Heart left ventricle (tissue), 16 donors: ENCODE data around the gene ISLR. TPM values are rescaled to one million over a fixed set of nuclear protein-coding genes. Genes with fewer than 3 reads are reported as not detected.
A peak's percentile ranks its signal among the peaks of the same experiment; 100 is the strongest.

Experiments used
- ATAC-seq, 4 donors: fragments of 200-7000 bp; cut with Tn5 transposase; one replicate each; pipeline ENCODE4 v1.9.1; 2020 to 2022; ENCODE audit warnings: moderate library complexity in 4 of 4, mild to moderate bottlenecking in 3 of 4, moderate number of reproducible peaks in 1 of 4
- DNase-seq, 5 donors: peaks; one replicate each; pipeline ENCODE4 v3.0.0-alpha.2; 2020
- H3K27ac ChIP-seq, 12 donors: fragments of 200-600 bp; sonication (generic) in 4 of 12; one replicate each; pipeline versions ENCODE4 v1.5.0 to v1.8.0; 2016 to 2022; ENCODE audit warnings: mild to moderate bottlenecking in 2 of 12
- H3K27me3 ChIP-seq, 9 donors: fragments of 200-600 bp; sonication (generic) in 2 of 9; one replicate each; pipeline versions ENCODE4 v1.5.1 to v1.8.0; 2016 to 2022; ENCODE audit warnings: mild to moderate bottlenecking in 3 of 9
- H3K36me3 ChIP-seq, 9 donors: fragments of 200-600 bp; sonication (generic) in 2 of 9; one replicate each; pipeline versions ENCODE4 v1.5.0 to v1.8.0; 2018 to 2022; ENCODE audit warnings: mild to moderate bottlenecking in 2 of 9
- H3K4me1 ChIP-seq, 12 donors: fragments of 200-600 bp; sonication (generic) in 4 of 12; one replicate each; pipeline versions ENCODE4 v1.5.0 to v1.8.0; 2016 to 2022; ENCODE audit warnings: mild to moderate bottlenecking in 3 of 12
- H3K4me3 ChIP-seq, 12 donors: fragments of 200-600 bp; sonication (generic) in 4 of 12; one replicate each; pipeline versions ENCODE4 v1.5.0 to v1.8.0; 2017 to 2022; ENCODE audit warnings: mild to moderate bottlenecking in 9 of 12, moderate library complexity in 4 of 12
- H3K9me3 ChIP-seq, 12 donors: fragments of 200-600 bp; sonication (generic) in 4 of 12; one replicate each; pipeline versions ENCODE4 v1.5.0 to v1.8.0; 2016 to 2022; ENCODE audit warnings: mild to moderate bottlenecking in 1 of 12
- POLR2A ChIP-seq, 2 donors: fragments of 450-650 bp; IDR thresholded peaks; one replicate each; pipeline ENCODE4 v1.6.1; 2017; ENCODE audit warnings: antibody characterized with exemption in 2 of 2, mild to moderate bottlenecking in 2 of 2, moderate library complexity in 2 of 2
- WGBS, 4 donors: extraction: QIAGEN DNeasy Blood & Tissue Kit in 2 of 4; methylation state at CpG; one replicate each; pipeline versions ENCODE4 v1.1.5 to v1.1.7; 2013 to 2018; 5-methylcytosine and 5-hydroxymethylcytosine counted together
- intact Hi-C, 10 donors: fragments of 100-400 bp; cut with DNase I; formaldehyde crosslinking; loops; one replicate each; pipeline versions ENCODE4 v1.11.1 to v1.14.2; 2022
- polyA plus RNA-seq, 2 donors: library from polyadenylated mRNA; stranded (reverse); fragments of 200-250 nt; gene quantifications; one replicate each; pipeline ENCODE4 v1.2.3, GENCODE V29; 2013
- total RNA-seq, 9 donors: library from RNA; depleted of rRNA in 2 of 9; stranded (reverse); fragments of >200 nt in 2 of 9; fragmentation: NEBNext Ultra II Directional in 3 of 9; extraction: Animal tissue kit (Norgen Biotek cat#: 25700) in 3 of 9; gene quantifications; one replicate each; pipeline versions ENCODE4 v1.1.0 to v1.2.4, GENCODE V29; 2016 to 2023
- TF ChIP-seq, protein P1 (sequence below), 12 donors: fragments of 200-600 bp; sonication (generic) in 4 of 12; IDR thresholded peaks; one replicate each; pipeline versions ENCODE4 v1.5.0 to v1.8.0; 2018 to 2022; ENCODE audit warnings: antibody characterized with exemption in 12 of 12, mild to moderate bottlenecking in 5 of 12
- donor health status: ischemic (EF 13 %, LVEDD 7.1; RV severe dilation, severe dysfunction).
- donor health status: healthy with polysubstance abuse.
- donor health status: DM: no; HTN: yes; CAD: no.
- donor health status: DM: no; HTN: no; CAD: no.
- donor health status: ischemic (EF 25% LVEDD 6.9; RV normal size, moderate dysfunction).
- donor health status: ischemic (EF 25% LVEDD 5.7; RV mildly dilated, moderate dysfunction).
- donor health status: healthy.
- donor health status: DM: yes; HTN: yes; CAD: no.
- donor health status: ischemic (EF 35%, LVEDD 5.7; RV mildly dilated, moderate dysfunction).
- donor health status: nonischemic (EF 11% LVEDD 7.7; RV severe dilation, severe dysfunction).
- donor health status: DM: yes; HTN: yes; CAD: no.
- donor health status: PGD.
- donor health status: ischemic (EF 29% LVEDD 5.4; RV normal size, mild dysfunction).
- donor health status: nonischemic (EF 23%, LVEDD 6.1; RV moderate dilation, normal function).

ISLR gene
- total and polyA plus RNA-seq, 11 donors, result 5.1 to 32.3 (median 16.6) TPM

DNA sequence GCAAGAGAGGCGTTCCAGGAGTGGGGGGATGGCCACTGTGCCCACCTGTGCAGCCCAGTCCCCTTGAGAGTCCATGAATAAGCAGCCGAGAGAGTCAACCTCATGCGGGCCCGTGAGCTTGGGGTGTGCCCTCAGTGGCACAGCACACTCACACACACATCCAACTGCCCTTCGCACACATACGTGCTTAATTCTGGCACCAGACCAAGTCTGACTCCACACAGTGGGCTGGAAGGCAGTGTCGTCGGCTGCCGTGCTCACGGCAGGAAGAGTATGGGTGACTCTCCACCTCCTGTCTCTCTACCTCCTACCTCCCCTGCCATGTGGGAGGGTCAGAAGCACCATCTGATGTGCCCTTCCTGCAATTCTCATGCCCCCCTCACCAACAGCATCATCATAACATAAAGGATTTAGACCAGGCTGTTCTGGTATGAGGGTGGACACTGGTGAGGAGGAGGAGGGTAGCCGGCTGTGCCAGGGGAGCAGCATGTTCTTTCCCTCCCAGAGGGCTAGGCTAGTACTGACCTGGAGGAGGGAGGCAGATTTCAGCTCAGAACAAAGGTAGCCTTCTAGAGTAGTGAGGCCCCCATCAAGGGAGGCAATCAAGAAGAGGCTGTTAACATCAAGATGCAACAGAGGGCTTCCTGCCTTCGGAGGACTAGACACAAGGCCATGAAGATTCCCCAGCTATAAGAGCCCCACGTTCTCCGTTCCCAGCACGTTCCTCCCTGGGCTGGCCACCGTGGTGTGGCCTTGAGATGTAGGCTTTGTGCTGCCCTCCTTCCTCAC, 34.3 kb downstream of the ISLR start:
- Histone ChIP-seq H3K36me3 (no peaks in the 10 kb centered on the region), H3K9me3 (no peaks in the 10 kb centered on the region), H3K4me3 (no peak overlapping the region), H3K4me1 (peaks cover 0 to 29% (median 7%) of the 10 kb centered on the region in 12 donors), H3K27me3 (no peaks in the 10 kb centered on the region), H3K27ac (no peak overlapping the region)
- ATAC-seq (no peak), DNase-seq (no peak)
- WGBS, 4 donors, result 77 to 86% (median 81%) methylated on average over 9 to 16 of the region's 16 CpGs
- intact Hi-C loops, result no loop called here
- TF ChIP-seq POLR2A (IDR thresholded peaks at IDR 0.05), result no peak
- TF ChIP-seq, protein P1, sequence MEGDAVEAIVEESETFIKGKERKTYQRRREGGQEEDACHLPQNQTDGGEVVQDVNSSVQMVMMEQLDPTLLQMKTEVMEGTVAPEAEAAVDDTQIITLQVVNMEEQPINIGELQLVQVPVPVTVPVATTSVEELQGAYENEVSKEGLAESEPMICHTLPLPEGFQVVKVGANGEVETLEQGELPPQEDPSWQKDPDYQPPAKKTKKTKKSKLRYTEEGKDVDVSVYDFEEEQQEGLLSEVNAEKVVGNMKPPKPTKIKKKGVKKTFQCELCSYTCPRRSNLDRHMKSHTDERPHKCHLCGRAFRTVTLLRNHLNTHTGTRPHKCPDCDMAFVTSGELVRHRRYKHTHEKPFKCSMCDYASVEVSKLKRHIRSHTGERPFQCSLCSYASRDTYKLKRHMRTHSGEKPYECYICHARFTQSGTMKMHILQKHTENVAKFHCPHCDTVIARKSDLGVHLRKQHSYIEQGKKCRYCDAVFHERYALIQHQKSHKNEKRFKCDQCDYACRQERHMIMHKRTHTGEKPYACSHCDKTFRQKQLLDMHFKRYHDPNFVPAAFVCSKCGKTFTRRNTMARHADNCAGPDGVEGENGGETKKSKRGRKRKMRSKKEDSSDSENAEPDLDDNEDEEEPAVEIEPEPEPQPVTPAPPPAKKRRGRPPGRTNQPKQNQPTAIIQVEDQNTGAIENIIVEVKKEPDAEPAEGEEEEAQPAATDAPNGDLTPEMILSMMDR (IDR thresholded peaks at IDR 0.05), result no peak

DNA sequence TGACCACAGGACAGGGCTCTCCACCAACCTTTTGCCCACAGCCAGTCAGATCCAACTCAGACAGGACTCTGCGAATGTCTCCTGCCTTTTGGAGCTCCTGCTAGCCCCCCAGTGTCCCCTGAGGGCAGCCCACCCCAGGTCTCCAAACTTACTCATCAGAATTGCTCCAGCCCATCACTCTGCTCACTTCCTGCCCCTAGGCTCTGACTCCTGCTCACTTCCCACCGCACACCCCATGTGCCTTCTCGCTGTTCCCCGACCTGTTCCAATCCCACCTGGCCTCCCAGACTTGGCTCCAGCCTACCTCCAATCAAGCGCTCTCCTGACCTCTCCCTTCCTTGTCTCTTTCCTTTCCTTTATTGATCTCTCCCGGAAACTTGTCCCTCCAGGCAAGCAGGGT, 35.0 kb downstream of the ISLR start:
- no peak overlapping the region for H3K27ac ChIP-seq
- no peaks in the 10 kb centered on the region for H3K9me3 ChIP-seq
- DNase-seq (no peak), ATAC-seq (no peak)
- TF ChIP-seq POLR2A (IDR thresholded peaks at IDR 0.05), result no peak
- TF ChIP-seq, protein P1 (IDR thresholded peaks at IDR 0.05), result no peak
- no peaks in the 10 kb centered on the region for H3K27me3 ChIP-seq
- H3K4me3 ChIP-seq, result no peak overlapping the region
- 73 to 86% (median 84%) methylated on average over 6 of the region's 6 CpGs for WGBS, 4 donors
- H3K36me3 ChIP-seq, result no peaks in the 10 kb centered on the region
- intact Hi-C loops, result no loop called here
- H3K4me1 ChIP-seq, result peaks cover 0 to 29% (median 7%) of the 10 kb centered on the region in 12 donors

DNA sequence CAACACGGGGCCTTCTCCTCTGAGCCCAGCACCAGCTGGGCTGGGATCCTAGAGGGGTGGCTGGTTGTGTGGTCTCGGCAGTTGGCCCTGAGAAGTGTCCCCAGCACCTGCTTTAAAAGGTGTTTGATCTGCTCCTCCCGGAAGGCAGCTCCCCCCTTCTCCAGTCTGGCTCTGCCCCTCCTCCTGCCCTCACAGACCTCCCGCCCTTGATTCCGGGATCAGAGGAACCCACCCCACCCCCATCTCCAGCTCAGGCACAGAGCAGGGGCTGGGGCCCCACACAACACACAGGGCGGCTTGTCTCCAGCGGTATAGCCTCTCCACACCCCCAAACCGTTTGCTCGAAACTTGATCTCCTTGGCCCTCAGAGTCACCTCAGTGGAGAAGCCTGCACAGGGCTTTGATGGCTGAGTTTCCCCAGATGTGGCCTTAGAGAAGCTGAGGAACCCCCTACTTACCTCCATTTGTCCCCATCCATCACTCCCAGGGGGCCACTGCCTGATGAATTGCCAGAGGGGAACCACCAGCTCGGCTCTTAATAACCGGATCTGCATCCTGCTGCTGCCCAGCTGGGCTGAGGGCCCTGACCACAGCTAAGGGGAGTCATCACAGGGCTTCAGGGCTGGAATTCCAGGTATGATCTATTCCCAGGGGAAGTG, 35.5 kb downstream of the ISLR start:
- H3K4me1 ChIP-seq, result peaks cover 0 to 31% (median 6%) of the 10 kb centered on the region in 12 donors
- intact Hi-C loops, result no loop called here
- no peaks in the 10 kb centered on the region for H3K9me3 ChIP-seq
- no peak overlapping the region for H3K27ac ChIP-seq
- TF ChIP-seq POLR2A (IDR thresholded peaks at IDR 0.05), result no peak
- TF ChIP-seq, protein P1 (IDR thresholded peaks at IDR 0.05), result no peak
- H3K4me3 ChIP-seq, result no peak overlapping the region
- H3K27me3 ChIP-seq, result no peaks in the 10 kb centered on the region
- ATAC-seq (no peak), DNase-seq (no peak)
- no peaks in the 10 kb centered on the region for H3K36me3 ChIP-seq
- WGBS, 4 donors, result 63 to 78% (median 69%) methylated on average over 11 of the region's 11 CpGs

DNA sequence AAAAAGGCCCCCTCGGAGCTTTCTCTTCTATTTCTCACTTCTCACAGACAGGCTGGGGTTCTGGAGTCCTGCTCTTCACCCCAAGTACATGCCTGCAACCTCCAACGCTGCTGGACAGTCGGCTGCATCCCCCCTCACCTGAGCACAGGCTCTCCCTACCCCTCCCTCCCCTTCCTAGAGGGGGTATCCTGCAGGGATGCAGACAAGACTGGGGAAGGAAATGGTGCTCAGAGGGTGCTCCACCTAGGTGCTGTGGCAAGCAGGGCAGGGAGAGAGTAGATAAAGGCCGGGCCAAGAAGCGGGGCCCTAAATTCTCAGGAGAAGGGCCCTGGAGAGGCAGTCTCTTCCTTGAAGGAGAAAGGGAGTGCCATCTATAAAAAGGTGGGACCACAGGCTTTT, 36.0 kb downstream of the ISLR start:
- 81 to 84% (median 81%) methylated on average over 5 of the region's 5 CpGs for WGBS, 4 donors
- no peak overlapping the region for H3K27ac ChIP-seq
- no peaks in the 10 kb centered on the region for H3K9me3 ChIP-seq
- intact Hi-C loops, result no loop called here
- TF ChIP-seq POLR2A (IDR thresholded peaks at IDR 0.05), result no peak
- TF ChIP-seq, protein P1 (IDR thresholded peaks at IDR 0.05), result no peak
- no peaks in the 10 kb centered on the region for H3K27me3 ChIP-seq
- ATAC-seq, result peak in 1 of 4 donors; percentile 9
- DNase-seq, result no peak
- no peak overlapping the region for H3K4me3 ChIP-seq
- H3K4me1 ChIP-seq, result peaks cover 0 to 30% (median 6%) of the 10 kb centered on the region in 12 donors
- no peaks in the 10 kb centered on the region for H3K36me3 ChIP-seq
